CD4-positive, alpha-beta T cell treated with Interleukin-2 at 100 ng/mL for 4 hours (primary cell): ENCODE results near the gene COL8A2.

Source experiments
- DNase-seq: peaks from one replicate; pipeline ENCODE4 v3.0.0-alpha.2; 2020; ENCODE audit warnings: low spot score

Gene COL8A2

GRCh38 chr1:36055706-36056105, 69.3 kb downstream of the COL8A2 start:
- no peak for DNase-seq

- no peak for DNase-seq
Measured at GRCh38 chr1:36053978-36054377, 71.0 kb downstream of the COL8A2 start.

GRCh38 chr1:36051821-36052220, 73.2 kb downstream of the COL8A2 start:
- no peak for DNase-seq
